SH-SY5Y (cell line): ENCODE measurements around the gene NBDY.

Experiments used
- GATA2 ChIP-seq: IDR thresholded peaks from 2 replicates; pipeline ENCODE4 v1.6.1; 2011; ENCODE audit warnings: mild to moderate bottlenecking, low read depth, low read length
- GATA3 ChIP-seq: IDR thresholded peaks from 2 replicates; pipeline ENCODE4 v1.6.1; 2011; ENCODE audit warnings: low read depth, mild to moderate bottlenecking, low read length, moderate library complexity

DNA sequence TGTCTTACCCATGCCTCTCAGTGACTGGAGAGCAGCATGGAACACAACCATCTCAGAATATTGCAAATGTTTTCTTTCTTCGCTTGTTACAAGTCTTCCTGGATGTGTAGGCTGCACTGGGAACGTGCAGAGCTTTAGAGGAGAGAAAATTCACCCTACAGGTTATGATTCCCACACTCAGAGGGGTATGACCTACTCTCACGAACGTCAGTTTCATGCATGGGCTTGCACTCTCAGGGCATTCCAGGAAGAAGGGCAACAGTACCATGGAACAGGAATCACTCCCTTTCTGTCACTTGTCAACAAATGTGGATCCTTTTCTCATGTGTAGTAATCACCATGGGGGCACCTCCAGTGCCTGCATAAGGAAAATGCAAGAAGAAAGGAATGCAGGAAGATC is 75.8 kb downstream of the NBDY start:
- TF ChIP-seq GATA3 = no peak
- no peak for TF ChIP-seq GATA2
